ENCODE data around the gene UNC13C.

UNC13C gene

GRCh38 chr15:54026891-54027290, 48.6 kb downstream of the UNC13C start:
- DNase-seq: no peak

DNA sequence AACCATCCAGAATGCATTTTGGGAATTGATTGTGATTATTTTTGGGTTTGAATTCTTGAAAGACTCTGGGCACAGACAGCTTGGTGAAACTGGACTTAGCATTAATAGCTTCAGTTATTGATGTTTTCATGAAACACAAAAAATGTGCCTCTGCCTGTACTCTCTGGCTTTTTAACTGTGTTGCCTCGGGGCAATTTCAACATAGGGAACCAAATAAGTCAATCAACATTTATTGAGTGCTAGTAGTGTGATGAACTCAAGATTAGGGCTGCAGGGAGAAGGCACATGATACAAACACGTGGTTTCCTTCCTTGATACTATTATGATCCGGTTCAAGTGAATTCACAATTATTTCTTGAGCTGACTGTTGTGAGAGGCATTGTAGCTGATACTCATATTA, 50.8 kb downstream of the UNC13C start:
- no peak for DNase-seq

- DNase-seq: no peak
Measured at GRCh38 chr15:54032066-54032465, 53.8 kb downstream of the UNC13C start.

DNA sequence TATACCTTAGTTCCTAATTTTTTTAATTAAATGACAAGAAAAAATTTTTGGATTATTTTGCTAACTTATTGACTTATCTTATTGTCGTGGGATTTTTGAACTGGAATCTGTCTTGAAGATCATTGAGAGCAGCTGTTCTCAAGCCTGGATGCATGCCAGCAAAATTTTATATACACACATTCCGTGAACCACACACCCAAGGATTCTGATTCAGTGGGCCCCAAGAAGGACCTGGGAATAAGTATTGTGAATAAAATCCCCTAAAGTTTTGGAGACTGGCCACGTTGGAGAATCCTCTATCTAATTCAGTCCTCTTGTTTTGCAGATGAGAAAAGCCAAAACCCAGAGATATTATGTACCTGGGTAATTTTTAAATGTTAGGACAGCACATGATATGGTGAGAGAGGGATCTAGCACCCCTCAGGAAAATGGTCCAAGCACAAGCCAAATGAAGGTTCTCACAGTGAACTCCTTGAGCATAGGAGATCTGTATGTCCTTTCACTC, 55.2 kb downstream of the UNC13C start:
- no peak for DNase-seq

DNA sequence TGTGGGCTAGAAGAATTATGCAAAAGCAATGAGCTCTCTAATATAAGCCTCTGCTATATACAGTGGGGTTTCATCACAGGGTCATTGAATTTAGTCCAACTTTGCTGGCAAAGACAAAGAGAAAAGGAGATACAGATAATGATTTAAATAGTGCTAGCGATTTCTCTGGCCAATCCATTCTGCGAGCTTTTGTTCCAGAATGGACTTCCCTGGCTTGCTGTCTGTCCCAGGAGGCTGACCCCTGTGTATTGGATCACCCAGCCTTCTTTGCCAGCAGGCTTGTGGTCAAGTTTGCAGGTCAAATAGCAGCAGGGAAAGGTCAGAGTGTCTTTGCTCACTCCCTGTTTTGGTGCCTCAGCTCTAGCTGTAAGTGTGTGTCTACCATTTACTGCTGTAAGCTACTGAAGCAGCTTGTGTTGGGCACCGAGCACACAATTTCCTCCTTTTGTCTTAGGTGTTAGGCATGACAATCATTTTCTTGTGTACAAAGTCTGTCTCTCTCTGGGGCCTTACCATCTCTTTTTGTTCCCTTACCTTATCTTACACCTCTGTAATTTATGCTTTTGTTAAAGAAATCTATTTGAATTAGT, 55.7 kb downstream of the UNC13C start:
- no peak for DNase-seq

- DNase-seq: no peak
Measured at GRCh38 chr15:54035616-54036015, 57.4 kb downstream of the UNC13C start.

DNA sequence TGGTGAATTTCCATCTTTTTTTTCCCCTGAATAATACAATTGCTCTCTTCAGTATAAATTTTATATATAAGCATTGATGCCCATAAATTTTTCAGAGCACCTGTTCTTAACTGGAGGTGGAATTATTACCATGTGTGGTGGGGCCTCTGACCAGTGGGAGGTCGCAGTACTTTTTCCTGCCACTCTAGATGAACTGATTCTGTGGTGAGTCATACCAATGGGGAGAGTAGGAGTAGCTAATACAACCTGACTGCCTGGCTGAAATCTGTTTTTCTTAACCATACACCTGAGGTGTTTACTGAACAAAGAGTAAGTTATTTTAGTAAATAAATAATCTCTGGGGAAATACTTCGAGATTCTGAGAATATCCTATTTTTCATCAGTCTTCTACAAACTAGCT, 67.2 kb downstream of the UNC13C start:
- no peak for DNase-seq

DNA sequence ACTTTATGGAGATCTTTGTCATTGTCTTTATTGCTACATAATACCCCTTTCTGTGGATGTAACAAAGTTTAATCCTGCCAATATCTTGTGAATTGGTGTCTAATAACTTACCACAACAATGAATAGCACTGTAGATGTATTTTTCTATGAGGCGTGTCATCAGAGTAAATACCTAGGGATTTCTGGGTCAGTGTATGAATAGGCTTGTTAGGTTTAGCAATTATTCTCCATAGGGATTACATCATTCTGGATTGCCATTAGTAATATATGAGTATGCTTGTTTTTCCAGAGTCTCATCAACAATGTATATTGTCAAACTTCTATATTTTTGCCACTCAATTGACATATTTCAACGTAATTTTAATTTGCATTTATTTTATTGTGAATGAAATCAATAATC, 67.9 kb downstream of the UNC13C start:
- DNase-seq: no peak

DNA sequence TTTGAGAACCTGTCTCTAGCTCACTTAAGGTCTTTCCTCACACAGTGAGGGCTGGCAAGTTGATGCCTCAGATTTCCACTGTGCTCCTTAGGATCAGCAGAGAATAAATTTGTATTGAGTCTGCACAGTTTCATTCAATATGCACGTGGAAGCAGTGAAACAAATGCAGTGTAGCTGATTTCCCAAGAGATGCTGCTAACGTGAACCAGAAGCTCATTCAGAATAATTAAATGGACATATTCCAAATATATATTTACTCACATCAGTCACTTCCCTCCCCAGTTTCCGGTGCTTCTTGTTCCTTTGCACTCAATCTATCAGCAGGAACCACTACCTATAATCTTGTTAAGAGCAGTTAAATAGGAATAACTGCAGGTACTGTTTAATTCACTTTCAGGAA, 86.1 kb downstream of the UNC13C start:
- DNase-seq: no peak

GRCh38 chr15:54066403-54066802, 88.2 kb downstream of the UNC13C start:
- DNase-seq: no peak

DNA sequence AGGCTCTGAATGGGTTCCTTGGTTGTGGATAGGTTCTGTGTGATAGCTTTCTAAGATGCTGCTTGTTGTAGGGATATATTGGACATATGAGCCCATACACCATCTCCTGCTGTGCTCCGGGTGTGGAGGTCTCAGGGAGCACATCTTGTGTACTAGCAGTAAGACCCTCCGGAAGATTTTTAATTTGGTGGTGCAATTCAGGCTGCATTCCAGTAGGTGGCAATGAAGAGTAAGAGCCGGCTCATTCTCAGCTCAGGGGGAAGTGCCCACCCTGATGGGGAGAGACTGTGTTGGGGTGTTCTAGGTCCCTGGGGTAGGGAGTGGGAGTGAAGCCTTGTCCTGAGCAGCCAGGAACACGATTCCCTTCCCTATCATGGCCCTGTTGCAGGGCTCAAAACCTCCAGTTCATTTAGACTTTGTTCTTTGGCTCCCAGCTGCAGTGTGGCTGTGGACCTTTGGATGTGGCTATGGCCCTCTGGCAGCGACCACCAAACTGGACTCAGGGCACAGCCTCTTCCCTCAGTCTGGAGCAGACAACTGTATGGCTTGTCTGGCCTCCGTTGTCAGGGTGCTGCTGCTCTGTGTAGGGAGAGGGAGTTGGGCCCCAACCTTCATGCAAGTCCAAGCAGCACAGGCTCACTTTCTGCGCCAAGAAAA, 104.7 kb downstream of the UNC13C start:
- DNase-seq: peak; percentile 16

DNA sequence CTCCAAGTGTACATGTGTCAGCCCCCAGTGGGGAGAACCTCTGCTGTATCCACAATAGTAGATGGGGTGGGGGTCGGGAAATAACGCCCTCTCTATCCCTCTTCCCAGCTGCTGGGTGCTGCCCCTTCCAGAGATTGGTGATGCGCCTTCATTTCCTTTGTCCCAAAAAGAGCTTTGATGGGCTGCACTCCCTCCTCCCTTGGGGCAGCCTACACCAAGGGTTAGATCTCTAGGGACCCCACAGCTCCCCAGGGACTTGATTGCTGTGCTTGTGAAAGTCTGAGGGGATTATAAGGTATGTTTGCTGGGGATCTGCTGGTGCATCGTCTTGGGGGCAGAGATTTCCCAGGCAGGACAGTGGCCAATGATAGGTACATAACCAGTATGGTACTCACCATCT, 105.3 kb downstream of the UNC13C start:
- DNase-seq: no peak

DNA sequence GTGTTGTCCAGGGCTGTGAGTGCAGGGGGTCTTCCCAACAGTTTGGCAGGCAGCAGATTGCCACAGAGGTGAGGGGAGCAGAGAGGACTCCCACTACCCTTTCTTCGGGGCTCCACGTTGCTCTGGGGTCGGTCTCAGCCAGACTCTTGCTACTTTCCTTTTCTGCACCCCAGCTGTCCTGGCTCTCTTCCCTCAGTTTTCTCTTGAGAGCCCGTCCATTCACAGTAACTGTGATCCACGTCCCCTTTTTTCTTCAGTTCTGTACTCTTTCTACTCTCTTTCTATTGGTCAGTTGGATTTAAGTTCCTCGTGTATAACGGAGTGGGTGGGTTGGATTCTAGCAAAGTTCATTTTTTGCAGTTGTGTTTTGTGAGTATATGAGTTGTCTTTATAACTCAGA, 105.8 kb downstream of the UNC13C start:
- no peak for DNase-seq

DNA sequence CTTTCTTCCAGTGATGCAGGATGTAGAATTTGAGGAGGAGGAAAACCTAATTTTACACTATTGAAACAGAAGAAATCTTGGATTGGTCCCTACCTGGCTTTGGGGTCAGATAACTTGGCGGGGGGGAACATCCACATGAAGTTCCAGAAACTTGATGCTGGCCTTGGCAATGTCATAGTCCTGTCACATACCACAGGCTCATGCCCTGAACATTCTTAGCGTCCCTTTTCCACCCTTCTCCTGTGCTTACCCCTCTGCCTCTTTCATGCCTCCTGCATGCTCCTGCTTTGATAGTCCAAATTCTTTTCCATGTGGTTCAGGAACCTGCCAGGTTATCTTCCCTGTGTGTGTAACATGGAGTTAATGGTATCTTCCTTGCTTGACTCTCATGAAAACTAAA, 110.6 kb downstream of the UNC13C start:
- no peak for DNase-seq

- no peak for DNase-seq
Measured at GRCh38 chr15:54089776-54090175, 111.5 kb downstream of the UNC13C start.

DNA sequence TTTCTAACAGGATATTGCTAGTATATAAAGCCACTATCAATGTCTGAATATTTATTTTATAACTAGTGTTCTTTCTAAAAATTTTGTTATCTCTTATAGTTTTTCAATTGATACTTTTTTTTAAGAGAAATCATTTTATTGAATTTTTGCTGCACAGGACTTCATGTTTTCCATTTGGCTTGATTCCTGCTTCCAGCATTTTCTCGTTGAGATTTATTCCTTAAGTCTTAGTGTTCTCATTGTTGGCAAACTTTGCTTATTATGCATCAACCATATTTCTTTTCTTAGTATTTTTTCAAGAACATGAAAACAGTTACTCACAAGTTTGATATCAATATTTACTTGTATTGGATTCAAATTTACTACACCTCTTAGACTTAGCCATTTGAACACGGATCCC, 113.4 kb downstream of the UNC13C start:
- no peak for DNase-seq

DNA sequence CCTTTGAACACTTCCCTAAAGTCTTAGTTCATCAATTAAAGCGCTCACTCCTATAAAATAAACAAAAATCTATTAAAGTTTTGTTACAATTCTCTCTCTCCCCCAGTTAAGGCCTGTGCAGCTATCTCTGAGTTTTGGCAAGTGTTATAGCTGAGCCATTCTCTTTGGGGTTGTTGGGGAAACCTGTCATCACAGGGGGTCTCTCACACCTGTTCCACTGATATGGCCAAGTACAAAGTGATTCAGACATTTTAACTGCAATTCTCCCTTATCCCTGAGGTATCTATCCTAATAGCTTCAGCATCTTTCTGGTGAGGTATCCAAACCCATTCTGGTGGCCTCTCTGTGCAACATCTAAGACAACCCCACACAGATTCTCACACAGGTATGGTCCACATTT, 116.4 kb downstream of the UNC13C start:
- DNase-seq: no peak

DNA sequence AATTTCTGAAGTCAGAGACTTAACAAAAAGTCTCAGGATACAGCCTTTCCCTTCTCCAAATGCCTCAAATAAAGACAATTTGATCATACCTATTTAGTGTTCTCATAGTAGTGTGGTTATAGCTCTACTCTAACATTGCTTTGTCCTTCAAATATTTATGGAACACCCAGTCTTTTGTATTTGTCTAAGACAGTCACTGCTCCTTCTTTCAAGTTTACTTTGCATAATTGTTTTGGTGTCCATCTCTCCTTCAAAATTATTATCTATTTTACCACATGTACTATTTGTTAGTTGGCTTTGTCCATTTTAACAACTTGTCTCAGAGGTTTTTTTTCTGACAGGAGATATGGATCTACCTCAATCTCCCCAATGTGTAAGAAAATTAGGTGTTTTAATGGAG, 118.8 kb downstream of the UNC13C start:
- no peak for DNase-seq

GRCh38 chr15:54099010-54099409, 120.8 kb downstream of the UNC13C start:
- no peak for DNase-seq

DNA sequence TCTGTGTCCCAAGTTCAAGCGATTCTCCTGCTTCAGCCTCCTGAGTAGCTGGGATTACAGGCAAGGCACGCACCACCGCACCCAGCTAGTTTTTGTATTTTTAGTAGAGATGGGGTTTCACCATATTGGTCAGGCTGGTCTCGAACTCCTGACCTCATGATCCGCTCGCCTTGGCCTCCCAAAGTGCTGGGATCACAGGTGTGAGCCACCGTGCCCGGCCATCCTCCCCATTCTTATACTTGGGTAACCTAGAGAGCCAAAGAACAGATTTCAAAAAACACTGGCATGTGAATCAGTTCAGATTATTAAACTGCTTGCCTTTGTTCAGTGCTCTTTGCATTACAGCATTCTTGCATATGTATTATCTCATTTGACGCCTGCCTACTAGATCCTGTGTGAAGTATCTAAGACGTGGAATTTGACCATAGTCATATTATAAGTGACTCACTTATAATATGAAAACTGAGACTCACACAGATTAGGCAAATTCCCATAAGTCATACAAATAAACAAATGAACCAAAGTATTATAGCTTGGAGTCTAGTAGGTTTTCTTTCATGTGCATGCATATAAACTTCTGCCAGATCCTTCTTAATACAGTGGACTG, 123.5 kb downstream of the UNC13C start:
- no peak for DNase-seq

DNA sequence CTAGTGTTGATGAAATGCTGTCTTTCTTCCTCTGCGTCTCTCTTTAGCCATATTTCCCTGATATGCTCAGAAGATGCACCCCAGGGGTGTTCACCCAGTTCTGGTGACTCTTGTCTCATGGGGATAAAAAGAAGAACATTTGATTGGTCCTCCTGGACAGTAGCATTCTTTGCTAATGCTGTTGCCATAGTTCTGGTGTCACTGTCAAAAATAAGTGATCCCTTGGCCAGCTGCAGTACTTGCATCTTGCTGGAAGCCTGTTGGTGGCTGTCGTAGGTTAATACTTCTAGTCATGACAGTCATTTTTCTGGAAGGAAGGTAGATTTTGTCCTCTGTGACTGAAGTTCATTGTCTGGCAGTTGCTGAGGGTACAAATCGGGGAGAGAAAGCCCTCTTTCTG, 124.5 kb downstream of the UNC13C start:
- DNase-seq: no peak

DNA sequence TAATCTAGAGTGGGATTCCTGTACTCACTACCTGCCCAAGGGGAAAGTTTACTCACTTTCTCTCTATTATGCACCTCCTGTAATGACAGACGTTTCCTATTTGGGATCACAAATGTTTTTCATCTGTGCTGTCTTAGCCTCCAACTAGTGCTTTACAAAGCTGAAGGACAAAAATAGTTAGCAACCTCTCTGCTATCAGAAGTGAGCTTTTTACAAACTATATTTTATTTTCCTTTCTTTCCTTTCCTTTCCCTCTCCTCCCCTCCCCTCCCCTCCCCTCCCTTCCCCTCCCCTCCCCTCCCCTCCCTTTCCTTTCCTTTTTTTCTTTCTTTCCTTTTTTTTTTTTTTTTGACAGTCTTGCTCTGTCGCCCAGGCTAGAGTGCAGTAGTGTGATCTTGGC, 130.8 kb downstream of the UNC13C start:
- no peak for DNase-seq

DNA sequence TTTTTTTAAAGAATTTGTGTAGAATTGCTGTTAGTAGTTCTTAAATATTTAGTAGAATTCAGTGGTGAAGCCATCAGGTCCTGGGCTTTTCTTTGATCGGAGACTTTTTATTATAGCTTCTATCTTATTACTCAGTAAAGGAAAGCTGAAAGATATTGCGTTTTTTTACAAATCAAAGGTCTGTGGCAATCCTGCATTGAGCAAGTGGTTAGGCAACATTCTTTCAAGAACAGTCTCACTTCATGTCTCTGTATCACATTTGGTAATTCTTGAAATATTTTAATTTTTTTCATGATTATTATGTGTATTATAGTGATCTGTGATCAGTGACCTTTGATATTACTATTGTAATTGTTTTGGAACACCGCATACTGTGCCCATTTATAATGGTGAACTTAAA, 140.8 kb downstream of the UNC13C start:
- no peak for DNase-seq

GRCh38 chr15:54120949-54121463, 142.8 kb downstream of the UNC13C start:
- no peak for DNase-seq
